Measurements from ENCODE around the gene ACO2. TPM values are rescaled to one million over a fixed set of nuclear protein-coding genes. Genes with fewer than 3 reads are reported as not detected.

ACO2 gene
- total and polyA plus RNA-seq, 2 of the 13 experiments (the other 11 are each of a cell fraction or from before 2014, with no cell fraction given), result 19.2 to 45.6 TPM

- TF ChIP-seq SAP130 (CRISPR knock-in tag; IDR thresholded peaks at IDR 0.05; ENCODE audit: low read depth), result 0 out of 2 replicates have a peak, but pooled peaks have one; percentile 38
- no peak for TF ChIP-seq HOMEZ (CRISPR knock-in tag; IDR thresholded peaks at IDR 0.05; ENCODE audit: low read depth)
- TF ChIP-seq SKIL (CRISPR knock-in tag; IDR thresholded peaks at IDR 0.05; ENCODE audit: borderline replicate concordance), result 0 out of 2 replicates have a peak, but pooled peaks have one; percentile 27
- 0 out of 2 replicates have a peak, but pooled peaks have one; percentile 19 for TF ChIP-seq HNF1B (CRISPR knock-in tag; IDR thresholded peaks at IDR 0.05)
- TF ChIP-seq PAXIP1 (CRISPR knock-in tag; conservative IDR thresholded peaks at IDR 0.05), result peak; percentile 79
- no peak; the same call in 1 of the 2 replicates for TF ChIP-seq HOXA3 (CRISPR knock-in tag; IDR thresholded peaks at IDR 0.05)
- TF ChIP-seq SOX13 (IDR thresholded peaks at IDR 0.05), result 0 out of 2 replicates have a peak, but pooled peaks have one; percentile 32
- peak in 1 of 2 experiments; percentile 78; a peak in 2 of 4 replicates for TF ChIP-seq SOX13 (CRISPR knock-in tag; conservative IDR thresholded peaks at IDR 0.05 in 1 of 2, IDR thresholded peaks at IDR 0.05 in 1 of 2)
- no peak for TF ChIP-seq ATF6 (CRISPR knock-in tag; conservative IDR thresholded peaks at IDR 0.05)
- no peak for TF ChIP-seq AHDC1 (CRISPR knock-in tag; IDR thresholded peaks at IDR 0.05; ENCODE audit: borderline replicate concordance)
Observed at GRCh38 chr22:41528938-41529561, 60.1 kb downstream of the ACO2 start (continued).

All from HepG2 (cell line).